Activated CD4-positive, alpha-beta T cell treated with anti-CD3 and anti-CD28 coated beads for 48 hours (primary cell): ENCODE measurements around the gene DPP6.

Experiments used
- DNase-seq: peaks from one replicate; pipeline ENCODE4 v3.0.0-alpha.2; 2020

DPP6 gene

DNA sequence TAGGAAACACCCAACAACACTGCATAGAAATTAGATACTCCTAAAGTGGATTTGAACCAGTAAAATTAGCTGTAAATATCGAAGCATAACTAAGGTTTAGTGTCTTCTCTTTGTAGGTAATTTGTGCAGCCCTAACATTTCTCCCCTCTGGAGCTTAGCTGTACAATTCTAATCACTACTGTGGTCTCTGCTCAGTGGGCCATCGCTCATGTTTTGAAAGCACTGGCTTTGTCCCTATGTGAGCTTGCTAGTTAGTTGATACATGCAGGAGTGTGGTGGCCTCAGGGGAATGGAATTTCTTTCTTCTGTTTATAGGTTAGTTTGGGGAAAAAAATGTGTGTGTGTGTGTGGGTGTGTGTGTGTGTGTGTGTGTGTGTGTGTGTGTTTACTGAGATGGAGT lies 373.1 kb downstream of the DPP6 start:
- DNase-seq = no peak

DNA sequence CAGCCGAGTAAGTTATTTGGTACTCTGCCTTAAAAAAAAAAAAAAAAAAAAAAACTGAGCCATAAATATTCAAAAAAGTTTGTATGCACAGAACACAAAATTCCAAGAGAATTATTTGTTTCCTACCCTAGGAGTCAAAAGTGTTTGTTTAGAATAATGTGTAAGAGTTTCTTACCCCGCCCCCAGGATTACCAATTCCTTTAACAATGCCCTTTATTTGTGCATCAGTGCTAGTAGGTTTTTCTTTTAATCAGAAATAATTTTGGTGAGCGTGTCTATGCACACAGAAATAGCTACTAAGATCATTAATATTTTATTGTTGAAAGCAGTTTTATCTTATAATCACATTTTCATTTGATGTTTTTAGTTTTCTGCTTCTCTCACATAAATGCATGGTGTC lies 374.6 kb downstream of the DPP6 start:
- DNase-seq = no peak

DNA sequence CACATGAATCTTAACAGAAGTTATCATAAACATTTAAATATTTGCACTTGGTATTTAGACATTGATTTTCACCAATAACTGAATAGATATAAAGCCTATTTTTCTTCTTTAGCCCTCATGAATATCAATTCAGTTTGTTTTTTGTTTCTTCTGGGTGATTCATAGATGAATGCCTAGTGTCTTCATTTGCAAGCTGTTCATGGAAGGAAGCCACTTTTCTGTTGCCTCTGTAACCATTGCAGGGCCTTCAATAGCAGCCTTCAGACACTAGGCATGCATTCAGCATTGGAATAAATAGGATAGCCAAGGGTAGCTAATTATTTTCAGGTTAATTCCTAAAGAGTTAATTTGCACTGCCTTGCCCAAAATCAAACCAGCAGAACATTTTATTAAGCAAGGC lies 375.3 kb downstream of the DPP6 start:
- DNase-seq = no peak

DNA sequence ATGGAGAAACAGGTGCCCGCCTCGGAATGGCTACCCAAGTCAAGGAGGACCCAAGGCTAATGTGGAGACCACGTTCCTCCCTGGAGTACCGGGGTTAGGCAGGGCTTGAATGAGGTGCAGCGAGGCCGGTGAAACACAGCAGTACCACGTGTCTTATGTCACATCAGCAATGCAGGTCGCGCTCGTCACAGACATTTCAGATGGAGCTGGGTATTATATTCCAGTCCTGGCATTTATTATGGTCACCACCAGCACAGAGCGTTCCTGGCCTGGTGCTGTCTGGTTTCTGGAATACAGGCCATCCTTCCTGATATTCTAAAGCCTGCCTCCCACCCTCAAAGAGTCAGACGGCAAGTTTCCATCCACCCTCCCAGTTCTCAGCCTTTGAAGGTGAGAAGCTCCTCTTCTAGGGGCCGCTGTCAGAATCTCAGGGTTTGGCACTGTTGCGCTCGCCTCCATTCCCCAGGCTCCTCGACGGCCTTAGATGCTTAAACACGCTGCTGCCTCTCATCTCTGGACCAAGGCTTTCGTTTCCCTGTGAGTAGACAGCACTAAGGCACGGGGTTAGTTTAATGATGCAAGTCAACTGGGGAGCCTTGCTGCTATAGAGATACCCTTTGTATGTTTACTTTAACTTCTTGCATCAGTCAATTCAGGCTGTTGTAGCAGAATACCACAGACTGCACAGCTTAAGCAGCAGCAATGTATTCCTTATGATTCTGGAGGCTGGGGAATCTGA lies 377.6 kb downstream of the DPP6 start:
- DNase-seq = no peak

DNA sequence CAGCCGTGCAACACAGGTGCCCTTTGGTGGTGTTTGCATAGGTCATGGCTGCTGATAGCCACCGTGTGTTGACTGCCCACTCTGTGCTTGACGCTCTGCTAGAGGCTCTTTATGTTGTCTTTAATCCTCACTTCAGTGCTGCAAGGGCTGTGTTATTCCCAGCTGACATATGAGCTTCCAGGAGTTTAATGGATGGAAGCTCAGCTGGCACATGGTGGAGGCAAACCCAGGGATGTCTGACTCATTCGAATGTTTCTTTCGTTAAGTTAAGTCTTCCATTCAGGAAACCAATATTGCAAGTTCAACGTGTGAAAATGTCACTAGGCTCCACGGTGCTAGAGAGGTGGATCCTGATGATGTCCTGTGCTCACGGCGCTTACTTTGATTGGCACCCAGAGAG lies 378.4 kb downstream of the DPP6 start:
- DNase-seq = no peak

DNA sequence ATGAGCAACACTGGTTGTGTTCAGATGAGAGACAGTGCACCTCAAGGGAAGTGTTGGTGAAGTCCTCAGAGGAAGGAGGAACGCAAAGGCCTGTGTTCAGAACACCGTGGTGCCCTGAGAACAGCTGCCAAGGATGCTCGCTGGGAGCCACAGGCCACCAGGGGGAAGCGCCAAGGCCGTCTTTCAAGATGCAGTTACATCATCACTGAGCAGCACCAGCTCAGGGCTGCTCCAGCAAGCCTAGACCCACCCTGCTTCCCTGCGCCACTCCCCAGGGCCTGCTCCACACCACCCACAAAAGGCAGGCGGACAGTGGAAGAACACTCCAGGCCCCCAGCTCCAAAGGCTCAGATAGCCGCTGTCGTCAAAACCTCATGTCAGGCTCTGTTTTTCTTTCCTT lies 378.8 kb downstream of the DPP6 start:
- no peak for DNase-seq

DNA sequence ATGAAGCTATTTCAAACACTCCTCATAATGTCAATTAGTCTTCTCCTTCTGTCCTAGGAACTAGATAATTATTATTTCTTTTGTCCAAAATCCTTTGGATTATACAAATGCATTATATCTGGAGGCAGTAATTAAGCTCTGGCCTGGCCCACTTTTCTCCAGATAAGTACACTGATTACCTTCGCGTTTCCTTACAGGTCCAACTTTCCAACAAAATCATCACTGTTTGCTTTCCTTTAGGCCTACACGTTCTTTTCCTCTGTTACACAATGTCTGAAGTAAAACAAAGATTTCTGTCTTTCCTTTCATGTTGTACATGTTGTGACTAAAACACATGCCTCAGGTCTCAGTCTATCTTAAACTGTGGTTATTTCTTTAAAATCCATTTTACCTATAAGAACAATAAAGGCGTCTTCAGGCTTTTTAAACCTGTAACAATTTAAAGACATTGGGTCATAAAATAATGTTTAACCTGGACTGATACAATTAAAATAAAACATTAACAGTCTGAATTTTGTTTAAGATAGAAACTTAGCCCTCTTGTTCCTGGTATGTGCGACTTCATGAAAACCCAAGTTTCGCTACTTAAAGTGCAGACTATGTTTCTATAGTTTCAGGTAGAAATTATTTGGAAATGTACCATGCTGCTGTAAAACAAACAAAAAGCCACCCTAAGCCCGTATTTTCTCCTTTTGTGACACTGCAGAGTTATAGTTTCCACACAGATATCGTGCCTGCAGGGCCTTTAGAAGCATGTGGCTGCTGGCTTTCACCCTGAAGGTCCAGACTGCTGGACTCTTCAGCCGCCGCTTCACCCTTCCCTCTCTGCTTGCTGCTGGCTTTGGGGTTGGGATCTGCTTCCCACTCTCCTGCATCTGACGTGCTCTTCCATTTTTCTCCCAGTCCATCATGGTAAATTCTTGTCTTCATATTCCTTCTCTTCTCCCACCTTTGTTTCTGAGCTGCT lies 381.7 kb downstream of the DPP6 start:
- no peak for DNase-seq

DNA sequence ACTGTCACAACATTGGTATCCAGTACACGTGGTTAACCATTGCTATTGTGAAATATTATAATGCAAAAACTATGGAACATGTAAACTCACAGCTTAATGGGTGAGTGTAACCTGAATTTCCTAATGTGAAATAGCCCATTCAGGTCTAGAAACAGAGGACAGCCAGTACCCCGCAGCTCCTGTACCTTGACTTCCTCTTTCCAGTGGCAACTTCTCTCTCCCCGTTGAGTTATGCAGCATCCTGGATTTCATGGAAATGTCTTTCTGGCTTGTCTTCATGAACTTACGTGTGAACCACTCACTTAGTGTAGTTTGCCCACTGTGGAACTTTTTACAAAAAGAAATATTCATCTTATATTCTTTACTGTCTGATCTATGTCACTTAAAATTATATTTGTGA lies 384.4 kb downstream of the DPP6 start:
- DNase-seq = no peak

DNA sequence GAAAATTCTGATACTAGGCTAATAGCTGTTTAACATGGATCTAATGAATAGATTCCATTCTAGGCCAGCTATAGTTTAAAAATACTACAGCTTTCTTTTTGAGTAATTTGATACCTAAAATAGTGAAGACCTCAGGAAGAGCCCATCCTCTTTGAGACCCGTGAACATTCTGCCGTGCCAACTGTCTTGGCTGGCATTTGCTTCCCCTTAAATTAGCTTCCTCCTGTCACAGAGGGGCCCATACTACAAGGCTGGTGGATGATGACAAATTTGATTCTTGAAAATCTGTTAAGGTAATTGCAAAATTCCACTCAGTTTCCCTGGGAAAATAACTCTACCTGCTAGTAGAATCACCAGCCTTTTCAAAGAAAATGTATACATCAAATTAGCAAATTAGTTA lies 385.0 kb downstream of the DPP6 start:
- DNase-seq = no peak

DNA sequence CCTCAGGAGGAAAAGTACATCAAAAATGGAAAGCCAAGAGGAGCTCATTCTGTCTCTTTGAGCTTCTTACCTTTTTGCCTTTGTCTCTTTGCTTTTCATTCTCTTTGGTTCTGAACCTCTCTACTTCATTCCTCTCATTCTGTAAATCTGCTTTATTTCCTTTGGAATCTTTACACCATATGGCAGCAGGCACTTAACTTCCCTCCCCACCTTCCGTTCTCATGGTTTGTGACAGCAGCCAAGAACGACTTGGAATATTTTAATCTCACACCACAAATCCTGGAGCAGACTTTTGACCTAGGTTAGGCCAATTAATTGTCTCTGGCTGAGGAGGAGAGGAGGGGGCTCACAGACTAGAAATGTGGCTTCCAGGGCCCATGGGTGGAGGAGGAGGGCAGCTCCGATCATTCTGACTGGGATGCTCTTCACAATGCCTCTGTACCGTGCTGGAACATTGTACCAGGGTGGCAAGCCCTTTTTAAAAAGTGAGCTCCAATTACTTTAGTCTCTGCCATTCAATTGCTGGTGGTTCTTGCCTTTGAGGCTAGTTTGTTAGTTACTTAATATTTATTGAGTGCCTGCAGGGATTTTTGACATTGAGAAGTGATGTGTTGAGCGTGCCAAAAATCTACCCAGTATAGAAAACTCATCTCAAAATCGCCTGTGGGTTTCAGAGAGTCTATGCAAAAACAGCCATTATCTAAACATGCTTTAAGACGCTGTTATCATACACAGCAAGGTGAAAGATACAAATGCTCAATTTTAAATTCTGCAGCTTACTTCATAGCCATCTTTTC lies 386.6 kb downstream of the DPP6 start:
- no peak for DNase-seq

DNA sequence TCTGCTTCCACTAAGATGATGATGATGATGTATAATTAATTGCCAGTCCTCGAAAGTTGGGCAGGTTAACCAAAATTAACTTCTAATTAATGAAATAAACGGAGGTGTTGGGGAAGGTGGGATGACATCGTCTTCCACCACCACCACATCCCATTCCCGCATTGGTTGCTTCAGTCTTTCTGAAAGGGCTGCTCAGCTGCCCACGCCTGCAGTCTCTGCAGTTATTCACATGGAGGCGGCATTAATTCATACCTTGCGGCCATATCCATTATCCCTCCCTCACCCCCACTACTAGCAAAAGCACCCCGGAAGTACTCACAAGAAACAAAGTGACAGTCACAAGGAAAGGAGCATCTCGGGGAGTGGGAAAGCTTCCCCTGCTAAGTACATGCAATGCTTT lies 387.9 kb downstream of the DPP6 start:
- no peak for DNase-seq

DNA sequence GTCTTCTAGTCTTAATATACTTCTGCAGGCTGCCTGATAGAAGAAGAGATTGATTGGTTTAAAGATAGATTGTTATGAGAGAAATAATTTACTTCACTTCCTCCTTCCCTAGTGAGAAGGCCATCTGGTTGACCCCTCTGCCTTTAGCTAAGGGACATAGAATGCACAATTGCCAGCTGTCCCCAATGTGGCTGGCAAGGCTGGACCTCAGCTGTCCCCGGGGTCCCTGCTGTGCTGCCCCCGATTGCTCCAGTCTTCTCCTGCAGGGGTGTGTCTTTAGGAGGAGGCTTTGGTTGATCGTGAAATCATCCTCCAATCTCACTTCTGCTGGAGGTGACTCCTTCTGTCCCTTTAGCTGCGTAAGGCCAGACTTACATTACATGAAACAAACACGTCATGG lies 388.5 kb downstream of the DPP6 start:
- no peak for DNase-seq

DNA sequence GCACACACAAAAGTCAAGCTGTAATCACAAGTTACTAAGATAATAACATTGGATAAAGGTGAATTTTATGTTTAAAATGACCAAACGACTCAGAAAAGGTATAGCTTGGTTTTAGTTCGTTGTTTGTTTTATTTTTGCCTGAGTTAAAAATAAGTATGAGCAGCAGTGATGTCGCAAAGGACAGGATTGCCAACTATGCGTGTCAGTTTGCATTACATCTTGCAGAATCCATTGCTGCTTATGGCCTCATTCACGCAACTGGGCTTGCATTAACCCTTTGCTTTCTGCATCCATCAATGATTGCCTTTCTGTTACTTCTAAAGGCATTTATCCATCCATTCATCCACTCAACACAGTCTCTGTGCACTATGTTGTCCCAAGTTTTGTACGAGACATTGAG lies 389.6 kb downstream of the DPP6 start:
- no peak for DNase-seq

DNA sequence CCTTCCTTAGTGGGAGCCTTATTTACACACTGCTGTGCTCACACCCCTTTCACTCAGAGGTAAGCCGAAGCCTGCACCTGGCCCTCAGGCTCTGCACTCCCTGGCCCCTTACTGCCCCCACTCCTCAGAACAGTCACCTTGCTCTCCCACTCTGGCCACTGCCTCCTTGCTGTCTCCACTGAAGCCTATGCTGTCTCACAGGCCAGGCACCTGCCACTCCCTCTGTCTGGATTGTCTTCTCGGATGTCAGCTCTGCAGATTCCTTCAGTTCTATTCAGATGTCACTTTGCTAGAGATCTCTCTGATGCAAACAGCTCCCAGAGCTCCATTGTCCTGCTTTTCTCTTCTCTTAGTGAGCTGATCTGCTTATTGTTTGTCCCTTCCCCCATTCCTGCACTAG lies 390.7 kb downstream of the DPP6 start:
- DNase-seq = no peak

DNA sequence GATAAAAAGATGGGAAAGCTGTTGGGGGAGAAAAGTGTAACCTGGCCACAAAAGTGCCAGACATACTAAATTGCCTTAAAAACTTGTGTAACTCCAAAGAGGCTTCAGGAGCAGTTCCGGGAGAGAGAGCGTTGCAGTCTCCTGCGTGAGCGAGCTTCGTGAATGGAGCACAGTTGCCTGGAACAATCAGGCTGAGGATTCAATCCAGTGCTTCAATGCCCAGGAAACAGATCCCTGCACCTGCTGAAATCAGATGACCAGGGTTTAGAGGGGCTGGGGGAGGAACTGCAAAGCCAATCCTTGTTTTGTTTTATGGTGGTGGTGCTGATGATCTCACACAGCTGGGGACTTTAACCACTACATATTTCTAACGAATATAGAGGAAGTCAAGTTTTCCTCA lies 398.3 kb downstream of the DPP6 start:
- no peak for DNase-seq

DNA sequence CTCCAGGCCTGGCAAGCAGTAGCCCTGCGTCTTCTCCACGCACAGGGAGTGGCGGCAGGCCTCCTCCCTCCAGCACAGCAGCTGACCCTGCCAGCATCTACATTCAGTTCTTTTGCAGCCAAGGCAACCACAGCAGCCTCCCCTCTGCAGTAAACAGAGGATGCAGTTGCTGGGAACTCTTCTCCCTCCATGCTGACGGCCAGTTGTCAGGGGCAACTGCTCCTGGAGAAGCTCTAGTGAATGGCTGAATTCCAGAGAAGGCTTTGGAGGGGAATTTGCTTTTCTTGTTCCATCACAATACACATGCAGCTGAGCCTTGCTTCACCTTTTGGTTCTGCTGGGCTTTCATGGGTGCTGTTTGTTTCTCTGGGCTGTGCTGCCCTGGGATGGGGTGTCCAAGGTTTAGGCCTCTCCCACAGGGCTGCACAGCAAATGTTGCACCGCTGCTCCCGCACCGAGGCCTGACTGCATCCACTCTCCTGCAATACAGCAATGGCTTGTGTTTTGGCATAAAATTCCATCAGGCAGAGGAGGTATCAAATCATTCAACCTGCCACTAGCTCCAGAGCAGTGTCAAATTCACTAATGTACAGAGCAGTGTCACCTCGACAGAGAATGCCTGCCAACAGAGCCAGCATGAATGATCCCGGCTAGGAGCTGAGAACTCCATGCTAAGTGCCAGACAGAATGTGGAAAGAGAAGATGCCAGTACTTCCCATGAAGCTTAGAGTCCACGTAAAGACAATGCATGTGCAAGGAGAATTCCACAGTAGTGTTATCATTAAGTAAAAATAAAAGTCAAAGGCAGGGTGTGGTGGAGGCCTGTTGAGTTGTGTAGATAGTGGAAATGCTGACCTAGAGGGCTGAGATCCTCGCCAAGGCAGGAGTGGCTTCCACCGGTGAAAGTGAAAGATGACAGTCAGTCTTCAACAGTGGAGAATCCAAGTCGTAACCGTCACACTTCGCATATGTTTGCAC lies 399.6 kb downstream of the DPP6 start:
- no peak for DNase-seq

DNA sequence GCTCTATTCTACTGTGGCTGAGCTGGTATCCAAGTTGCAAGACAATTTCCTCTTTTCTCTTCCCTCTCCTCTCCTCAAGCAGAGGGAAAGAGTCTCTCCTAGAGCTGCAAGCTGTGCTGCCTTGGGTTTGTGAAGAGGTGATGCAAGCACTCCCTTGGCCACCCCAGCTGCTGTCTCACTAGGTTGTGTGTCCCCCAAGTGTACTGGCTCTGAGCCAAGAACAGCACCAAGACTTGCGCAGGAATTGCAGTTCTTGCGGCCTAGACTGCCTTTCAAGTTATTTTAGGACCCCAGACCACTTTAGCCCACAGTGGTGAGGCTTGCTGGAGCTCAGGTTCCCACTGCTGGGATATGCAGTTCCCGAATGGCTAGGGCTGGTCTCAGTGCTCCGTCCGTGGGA lies 411.6 kb downstream of the DPP6 start:
- no peak for DNase-seq

DNA sequence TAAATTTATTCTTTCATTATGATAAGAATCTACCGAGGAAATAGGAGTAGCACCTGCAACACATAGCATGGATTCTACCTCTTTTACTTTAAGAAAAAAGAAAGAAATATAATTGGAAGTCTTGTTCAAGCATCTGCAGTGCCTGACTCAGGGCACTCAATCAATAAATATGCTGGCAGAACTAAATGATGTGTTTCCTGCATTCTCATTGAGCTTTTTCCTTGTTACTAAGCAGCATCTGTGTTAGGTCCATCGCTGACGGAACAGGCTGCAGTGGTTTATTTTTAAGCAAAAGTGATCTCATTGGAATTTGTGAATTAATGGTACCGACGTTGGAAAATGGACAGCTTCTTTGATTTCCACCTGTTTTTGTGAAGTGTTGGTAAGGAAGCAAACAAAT lies 417.5 kb downstream of the DPP6 start:
- no peak for DNase-seq

DNA sequence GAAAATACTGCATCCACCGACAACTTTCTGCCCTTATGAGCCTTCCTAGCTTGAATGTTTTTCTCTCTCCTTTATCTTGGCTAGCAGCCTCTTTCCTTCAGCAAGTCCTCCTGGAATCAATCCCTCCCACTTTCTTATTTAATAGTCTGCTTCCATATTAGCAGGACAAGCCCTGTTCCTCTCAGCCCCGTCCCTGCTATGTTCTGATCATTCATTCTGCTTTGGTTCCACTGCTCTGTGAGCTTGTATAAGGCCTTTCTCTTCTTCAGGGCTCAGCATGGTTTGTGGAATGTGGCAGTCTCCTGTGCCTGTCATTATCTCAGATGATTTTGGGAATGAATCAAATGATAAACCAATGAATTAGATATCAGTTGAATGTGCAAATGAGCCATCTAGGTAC lies 420.1 kb downstream of the DPP6 start:
- DNase-seq = no peak

DNA sequence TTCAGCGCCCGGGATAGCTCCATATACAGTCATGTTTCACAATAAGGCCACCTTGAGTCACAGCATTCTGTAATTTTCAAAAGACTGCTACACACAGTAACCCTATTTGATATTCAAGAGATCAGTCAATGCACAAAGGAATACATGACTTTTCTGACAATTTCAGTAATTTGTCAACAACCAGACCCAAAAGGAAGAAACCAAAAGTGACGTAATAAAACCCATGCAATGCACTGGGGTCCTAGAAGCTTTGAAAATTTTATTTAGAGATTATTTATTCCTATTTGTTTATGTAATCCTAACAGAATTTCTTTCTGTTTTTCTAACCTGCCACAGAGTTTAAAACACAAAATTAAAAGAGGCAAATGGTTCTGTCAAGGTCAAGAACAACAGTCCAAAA lies 421.2 kb downstream of the DPP6 start:
- no peak for DNase-seq

DNA sequence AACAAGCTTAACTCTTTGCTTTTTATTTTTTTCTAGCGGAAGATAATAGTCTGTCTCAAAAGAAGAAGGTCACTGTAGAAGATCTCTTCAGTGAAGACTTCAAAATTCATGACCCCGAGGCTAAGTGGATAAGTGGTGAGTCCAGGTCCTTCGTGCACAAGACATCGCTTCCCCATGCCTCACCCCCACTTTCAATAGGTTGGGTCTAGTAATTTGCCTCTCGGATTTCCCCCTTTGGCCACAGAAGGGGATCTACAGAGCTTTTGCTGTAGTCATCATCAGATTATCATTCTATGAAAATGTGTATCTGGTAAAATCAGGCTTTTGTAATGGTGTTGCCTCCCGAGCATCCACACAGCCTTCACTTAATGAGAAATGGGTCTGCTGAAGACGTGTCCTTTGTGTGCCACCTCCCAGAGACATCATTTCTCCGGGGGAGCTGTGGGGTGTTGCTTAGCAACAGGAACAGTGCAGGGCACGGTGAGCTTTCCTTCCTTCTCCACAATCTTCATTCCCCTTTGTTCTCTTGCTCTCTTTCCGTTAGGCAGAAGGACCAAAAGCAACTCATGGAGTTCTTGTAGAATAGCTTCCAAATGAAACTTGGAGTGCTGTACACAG lies 422.8 kb downstream of the DPP6 start:
- DNase-seq = no peak

DNA sequence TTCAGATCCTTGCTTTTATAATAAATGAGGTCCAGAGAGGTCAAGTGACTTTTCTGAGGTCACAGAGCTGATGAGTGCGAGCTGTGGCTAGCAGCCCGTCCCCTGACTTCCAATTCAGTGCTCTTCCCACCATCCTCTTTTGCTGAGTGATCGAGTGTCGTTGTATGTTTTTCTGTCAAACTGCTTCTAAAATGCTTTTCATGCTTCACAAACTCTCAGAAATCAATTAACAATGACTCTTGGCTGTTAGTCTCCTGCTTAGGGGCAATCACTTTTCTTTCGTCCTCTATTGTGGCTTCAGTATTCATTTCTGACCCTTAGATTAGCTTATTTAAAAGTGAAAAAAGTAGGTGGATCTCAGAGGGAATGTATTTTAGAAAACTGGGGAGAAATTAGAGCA lies 423.7 kb downstream of the DPP6 start:
- no peak for DNase-seq
